Measurements from ENCODE around the gene KCTD3.

KCTD3 gene

GRCh38 chr1:215661033-215661432 is 93.9 kb downstream of the KCTD3 start:
- no peak for DNase-seq

- DNase-seq = no peak
Measured at GRCh38 chr1:215665215-215665614, 98.1 kb downstream of the KCTD3 start.

- DNase-seq = no peak
Measured at GRCh38 chr1:215667761-215668160, 100.7 kb downstream of the KCTD3 start.

- no peak for DNase-seq
Measured at GRCh38 chr1:215669806-215670491, 102.8 kb downstream of the KCTD3 start.
